HG03139 (cell line): ENCODE measurements around the gene FSTL5.

Source experiments
- ATAC-seq: cut with Tn5 transposase; IDR thresholded peaks from one replicate; pipeline ENCODE4 v1.9.1; 2021; ENCODE audit not compliant: unreplicated experiment

Gene FSTL5

DNA sequence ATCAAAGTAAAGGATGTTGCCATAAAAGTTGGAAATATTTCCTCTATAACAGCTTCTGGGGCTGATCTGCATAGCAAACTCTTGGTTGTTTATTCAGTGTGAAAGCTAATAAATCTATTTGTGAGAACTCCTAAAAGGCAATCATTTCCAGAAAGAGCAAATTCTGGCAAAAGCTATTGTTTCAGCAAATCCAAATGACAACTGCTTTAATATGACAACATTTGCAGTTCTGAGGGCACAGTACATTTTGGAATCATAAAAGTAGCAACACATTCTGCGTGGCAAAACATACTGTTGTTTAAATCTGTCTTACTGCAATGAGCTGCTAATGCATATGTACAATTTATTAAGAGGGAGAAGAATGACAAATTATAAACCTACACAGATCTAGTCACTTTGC, 818.1 kb downstream of the FSTL5 start:
- ATAC-seq, result no peak

- ATAC-seq, result no peak
These were observed 820.2 kb downstream of the FSTL5 start for GRCh38 chr4:161343569-161343950.

DNA sequence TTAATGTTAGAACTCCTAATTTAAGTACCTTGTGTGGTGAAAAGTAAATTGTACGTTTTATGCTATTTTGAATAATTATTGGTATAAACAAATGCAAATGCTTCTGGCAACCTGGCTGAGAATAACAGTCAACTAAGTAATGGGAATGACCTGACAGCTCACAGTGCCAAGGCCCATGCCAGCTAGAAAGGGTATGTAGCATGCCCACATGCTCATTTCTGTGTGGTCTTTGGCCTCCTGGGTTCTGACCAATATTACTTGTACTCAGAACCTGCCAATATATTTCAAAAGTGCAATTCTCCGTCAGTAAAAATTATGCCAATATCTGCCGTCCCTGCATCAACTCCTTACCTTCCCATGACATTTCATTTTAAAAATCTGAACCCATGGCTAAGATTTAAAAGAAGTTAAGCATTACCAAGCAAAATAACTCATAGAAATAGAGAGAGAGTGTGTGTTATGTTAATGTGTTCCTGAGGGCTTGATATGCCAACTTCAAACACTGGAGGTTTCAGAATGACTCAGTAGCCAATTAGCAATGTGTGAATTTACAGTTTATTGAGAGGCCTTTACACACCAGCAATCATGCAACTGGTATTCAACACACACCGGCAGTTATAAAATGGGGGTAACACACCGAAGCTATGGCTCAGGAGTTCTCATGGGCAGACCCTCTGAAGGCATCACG, 820.8 kb downstream of the FSTL5 start:
- ATAC-seq, result no peak

GRCh38 chr4:161336621-161337020, 827.2 kb downstream of the FSTL5 start:
- ATAC-seq, result no peak

- ATAC-seq, result no peak
These were observed 827.7 kb downstream of the FSTL5 start for GRCh38 chr4:161336016-161336530.
